GM19043 (cell line): ENCODE data around the gene SGCD.

ENCODE experiments used
- ATAC-seq: cut with Tn5 transposase; IDR thresholded peaks from one replicate; pipeline ENCODE4 v1.9.1; 2021; ENCODE audit warnings: low read depth; ENCODE audit not compliant: unreplicated experiment

SGCD gene

GRCh38 chr5:156326718-156327259, at the start of gene SGCD:
Gene SGCD, plus strand, starts transcription at chr5:156327164.
- ATAC-seq, result no peak

GRCh38 chr5:156277290-156277689, 49.7 kb upstream of the SGCD start:
- no peak for ATAC-seq

- ATAC-seq, result no peak
Observed at GRCh38 chr5:156295431-156295830, 31.5 kb upstream of the SGCD start.

GRCh38 chr5:156310115-156310514, 16.8 kb upstream of the SGCD start:
- ATAC-seq, result no peak

GRCh38 chr5:156312897-156313694, 13.9 kb upstream of the SGCD start:
- ATAC-seq, result no peak

- ATAC-seq, result no peak
Observed at GRCh38 chr5:156314416-156314815, 12.5 kb upstream of the SGCD start.

- ATAC-seq, result no peak
Observed at GRCh38 chr5:156322666-156323065, 4.3 kb upstream of the SGCD start.

- no peak for ATAC-seq
Observed at GRCh38 chr5:156327296-156327695, 332 bp downstream of the SGCD start.

- no peak for ATAC-seq
Observed at GRCh38 chr5:156328161-156328560, 1.2 kb downstream of the SGCD start.

GRCh38 chr5:156328766-156329165, 1.8 kb downstream of the SGCD start:
- ATAC-seq, result no peak

GRCh38 chr5:156329171-156329611, 2.2 kb downstream of the SGCD start:
- no peak for ATAC-seq

GRCh38 chr5:156330141-156330870, 3.3 kb downstream of the SGCD start:
- ATAC-seq, result no peak

GRCh38 chr5:156331181-156331580, 4.2 kb downstream of the SGCD start:
- ATAC-seq, result no peak

- ATAC-seq, result no peak
Observed at GRCh38 chr5:156331845-156332244, 4.9 kb downstream of the SGCD start.

- ATAC-seq, result no peak
Observed at GRCh38 chr5:156332245-156332644, 5.3 kb downstream of the SGCD start.

- no peak for ATAC-seq
Observed at GRCh38 chr5:156339139-156339841, 12.3 kb downstream of the SGCD start.

- no peak for ATAC-seq
Observed at GRCh38 chr5:156340893-156341292, 13.9 kb downstream of the SGCD start.

GRCh38 chr5:156350256-156350655, 23.3 kb downstream of the SGCD start:
- no peak for ATAC-seq

- ATAC-seq, result no peak
Observed at GRCh38 chr5:156351423-156351822, 24.5 kb downstream of the SGCD start.

- ATAC-seq, result no peak
Observed at GRCh38 chr5:156354571-156354970, 27.6 kb downstream of the SGCD start.

- ATAC-seq, result no peak
Observed at GRCh38 chr5:156356238-156356637, 29.3 kb downstream of the SGCD start.
